Measurements from ENCODE around the gene ARHGAP15.

- TF ChIP-seq, protein P1, sequence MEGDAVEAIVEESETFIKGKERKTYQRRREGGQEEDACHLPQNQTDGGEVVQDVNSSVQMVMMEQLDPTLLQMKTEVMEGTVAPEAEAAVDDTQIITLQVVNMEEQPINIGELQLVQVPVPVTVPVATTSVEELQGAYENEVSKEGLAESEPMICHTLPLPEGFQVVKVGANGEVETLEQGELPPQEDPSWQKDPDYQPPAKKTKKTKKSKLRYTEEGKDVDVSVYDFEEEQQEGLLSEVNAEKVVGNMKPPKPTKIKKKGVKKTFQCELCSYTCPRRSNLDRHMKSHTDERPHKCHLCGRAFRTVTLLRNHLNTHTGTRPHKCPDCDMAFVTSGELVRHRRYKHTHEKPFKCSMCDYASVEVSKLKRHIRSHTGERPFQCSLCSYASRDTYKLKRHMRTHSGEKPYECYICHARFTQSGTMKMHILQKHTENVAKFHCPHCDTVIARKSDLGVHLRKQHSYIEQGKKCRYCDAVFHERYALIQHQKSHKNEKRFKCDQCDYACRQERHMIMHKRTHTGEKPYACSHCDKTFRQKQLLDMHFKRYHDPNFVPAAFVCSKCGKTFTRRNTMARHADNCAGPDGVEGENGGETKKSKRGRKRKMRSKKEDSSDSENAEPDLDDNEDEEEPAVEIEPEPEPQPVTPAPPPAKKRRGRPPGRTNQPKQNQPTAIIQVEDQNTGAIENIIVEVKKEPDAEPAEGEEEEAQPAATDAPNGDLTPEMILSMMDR (IDR thresholded peaks at IDR 0.05; ENCODE audit: low read depth, low read length, poor library complexity, severe bottlenecking): no peak
- no peak for TF ChIP-seq EZH2phosphoT487 (IDR thresholded peaks at IDR 0.05; ENCODE audit: borderline replicate concordance, low read length)
Observed at GRCh38 chr2:143163499-143163898, 34.3 kb downstream of the ARHGAP15 start.
